Large intestine (tissue), 1 donor: ENCODE results near the gene SRP14. TPM values are rescaled to one million over a fixed set of nuclear protein-coding genes. Genes with fewer than 3 reads are reported as not detected.

ENCODE experiments used
- polyA plus RNA-seq: library from polyadenylated mRNA; unstranded; fragments of 120-200 nt; gene quantifications from one replicate; pipeline ENCODE4 v1.2.1, GENCODE V29; 2013

Gene SRP14
- polyA plus RNA-seq, 1 donor: 291 TPM

Other genes starting within 250 kb of the SRP14 start
- 9.4 TPM for gene GPR176, start 118.9 kb downstream of the SRP14 start, polyA plus RNA-seq
- gene EIF2AK4, start 105.1 kb downstream of the SRP14 start, polyA plus RNA-seq: 30.6 TPM
- gene BMF, start 69.7 kb upstream of the SRP14 start, polyA plus RNA-seq: 9.2 TPM
- gene BUB1B, start 121.9 kb upstream of the SRP14 start, polyA plus RNA-seq: 12.8 TPM
- 14.8 TPM for gene PAK6, start 199.9 kb upstream of the SRP14 start, polyA plus RNA-seq
- gene ANKRD63, start 243.9 kb upstream of the SRP14 start, polyA plus RNA-seq: 0.16 TPM